H9 (cell line): ENCODE results near the gene C20orf204. TPM values are rescaled to one million over a fixed set of nuclear protein-coding genes. Genes with fewer than 3 reads are reported as not detected.

Experiments
- DNase-seq: peaks from one replicate; pipeline ENCODE4 v3.0.0-alpha.2; 2017
- H2AFZ ChIP-seq: one replicate; pipeline ENCODE4 v1.6.1; 2013; ENCODE audit warnings: mild to moderate bottlenecking, low read length, control low read depth, moderate library complexity
- H2AK5ac ChIP-seq: 2 replicates; pipeline ENCODE4 v1.6.1; 2013; ENCODE audit warnings: low read length, control low read depth, mixed read lengths; ENCODE audit not compliant: insufficient read length
- H2BK120ac ChIP-seq: one replicate; pipeline ENCODE4 v1.6.1; 2013; ENCODE audit warnings: low read depth, mild to moderate bottlenecking, low read length, control low read depth, inconsistent platforms; ENCODE audit not compliant: poor library complexity, severe bottlenecking
- H2BK12ac ChIP-seq: 2 replicates; pipeline ENCODE4 v1.6.1; 2013; ENCODE audit warnings: low read length, control low read depth, mixed read lengths, low read depth; ENCODE audit not compliant: insufficient read length
- H2BK15ac ChIP-seq: 2 replicates; pipeline ENCODE4 v1.6.1; 2013; ENCODE audit warnings: low read depth, low read length, control low read depth
- H2BK20ac ChIP-seq: one replicate; pipeline ENCODE4 v1.6.1; 2013; ENCODE audit warnings: low read depth, mild to moderate bottlenecking, low read length, control low read depth, inconsistent platforms; ENCODE audit not compliant: poor library complexity, severe bottlenecking
- H2BK5ac ChIP-seq: 2 replicates; pipeline ENCODE4 v1.6.1; 2013; ENCODE audit warnings: low read length, control low read depth, mixed read lengths; ENCODE audit not compliant: insufficient read length
- H3K14ac ChIP-seq: 2 replicates; pipeline ENCODE4 v1.6.1; 2013; ENCODE audit warnings: low read length, control low read depth; ENCODE audit not compliant: insufficient read depth
- H3K18ac ChIP-seq: 2 replicates; pipeline ENCODE4 v1.6.1; 2013; ENCODE audit warnings: low read depth, mild to moderate bottlenecking, mixed read lengths, low read length, control low read depth; ENCODE audit not compliant: insufficient read length
- H3K23ac ChIP-seq: 2 replicates; pipeline ENCODE4 v1.6.1; 2013; ENCODE audit warnings: low read length, control low read depth, mixed read lengths, low read depth; ENCODE audit not compliant: insufficient read length
- H3K23me2 ChIP-seq: 2 replicates; pipeline ENCODE4 v1.6.1; 2013; ENCODE audit warnings: low read depth, mild to moderate bottlenecking, mixed read lengths, low read length, control low read depth; ENCODE audit not compliant: insufficient read length, poor library complexity, severe bottlenecking
- H3K27ac ChIP-seq: 2 replicates; pipeline ENCODE4 v1.5.1; 2013; ENCODE audit warnings: low read length, control low read depth, mixed read lengths, low read depth; ENCODE audit not compliant: insufficient read length
- H3K27me3 ChIP-seq: 2 replicates; pipeline ENCODE4 v1.6.1; 2013; ENCODE audit warnings: low read length, control low read depth, inconsistent platforms; ENCODE audit not compliant: insufficient read depth
- H3K4ac ChIP-seq: 2 replicates; pipeline ENCODE4 v1.6.1; 2013; ENCODE audit warnings: low read depth, mild to moderate bottlenecking, control low read depth, inconsistent platforms, low read length, moderate library complexity
- H3K4me1 ChIP-seq: 2 replicates; pipeline ENCODE4 v1.6.1; 2013; ENCODE audit warnings: low read length, control low read depth, inconsistent platforms; ENCODE audit not compliant: insufficient read depth
- H3K4me2 ChIP-seq: 2 replicates; pipeline ENCODE4 v1.6.1; 2013; ENCODE audit warnings: low read length, control low read depth, mixed read lengths; ENCODE audit not compliant: insufficient read length, insufficient read depth
- H3K56ac ChIP-seq: 2 replicates; pipeline ENCODE4 v1.6.1; 2013; ENCODE audit warnings: low read depth, mild to moderate bottlenecking, mixed read lengths, low read length, control low read depth; ENCODE audit not compliant: insufficient read length
- H3K79me1 ChIP-seq: 2 replicates; pipeline ENCODE4 v1.6.1; 2013; ENCODE audit warnings: low read depth, mild to moderate bottlenecking, moderate library complexity, low read length, control low read depth, inconsistent platforms; ENCODE audit not compliant: insufficient read depth, poor library complexity, severe bottlenecking
- H3K79me2 ChIP-seq: 2 replicates; pipeline ENCODE4 v1.6.1; 2013; ENCODE audit warnings: low read length, control low read depth, inconsistent platforms; ENCODE audit not compliant: insufficient read depth
- H3K9ac ChIP-seq: 2 replicates; pipeline ENCODE4 v1.6.1; 2013; ENCODE audit warnings: low read length, control low read depth, mixed read lengths; ENCODE audit not compliant: insufficient read length; ENCODE audit errors: extremely low read depth
- H3K9me3 ChIP-seq: one replicate; pipeline ENCODE4 v1.6.1; 2013; ENCODE audit warnings: low read depth, low read length, inconsistent platforms; ENCODE audit not compliant: control insufficient read depth
- H3T11ph ChIP-seq: one replicate; pipeline ENCODE4 v1.6.1; 2013; ENCODE audit warnings: mild to moderate bottlenecking, low read length, control low read depth, inconsistent platforms
- H4K20me1 ChIP-seq: one replicate; pipeline ENCODE4 v1.6.1; 2013; ENCODE audit not compliant: control insufficient read depth, insufficient read length, insufficient read depth
- H4K5ac ChIP-seq: 2 replicates; pipeline ENCODE4 v1.6.1; 2013; ENCODE audit warnings: low read depth, mild to moderate bottlenecking, mixed read lengths, low read length, control low read depth; ENCODE audit not compliant: insufficient read length
- H4K8ac ChIP-seq: replicated peaks from 2 replicates; pipeline ENCODE4 v1.6.1; 2013; ENCODE audit warnings: low read length, control low read depth, mixed read lengths, low read depth; ENCODE audit not compliant: insufficient read length
- H4K91ac ChIP-seq: 2 replicates; pipeline ENCODE4 v1.6.1; 2013; ENCODE audit warnings: low read depth, mild to moderate bottlenecking, moderate library complexity, mixed read lengths, low read length, control low read depth; ENCODE audit not compliant: insufficient read length
- H3K27ac Mint-ChIP-seq, 3 experiments: 2 replicates in 2 of 3; 3 replicates in 1 of 3; pipeline ENCODE4 v1.8.0; 2020 to 2021; ENCODE audit warnings: mixed read lengths in 3 of 3, mild to moderate bottlenecking in 1 of 3, moderate library complexity in 1 of 3
- H3K27me3 Mint-ChIP-seq: 2 replicates; pipeline ENCODE4 v1.8.0; 2021; ENCODE audit warnings: low read depth, mild to moderate bottlenecking, moderate library complexity, mixed read lengths
- H3K36me3 Mint-ChIP-seq, 3 experiments: 2 replicates in 2 of 3; 3 replicates in 1 of 3; pipeline ENCODE4 v1.8.0; 2020 to 2021; ENCODE audit warnings: low read depth in 3 of 3, mixed read lengths in 3 of 3; ENCODE audit not compliant: insufficient read depth in 1 of 3
- H3K4me1 Mint-ChIP-seq, 2 experiments: 2 replicates each; pipeline ENCODE4 v1.8.0; 2020; ENCODE audit warnings: mixed read lengths in 2 of 2
- H3K4me3 Mint-ChIP-seq, 2 experiments: 2 replicates in 1 of 2; 3 replicates in 1 of 2; pipeline ENCODE4 v1.8.0; 2020 to 2021; ENCODE audit warnings: mild to moderate bottlenecking in 2 of 2, mixed read lengths in 2 of 2, moderate library complexity in 1 of 2
- H3K9me3 Mint-ChIP-seq, 2 experiments: 2 replicates in 1 of 2; 3 replicates in 1 of 2; pipeline ENCODE4 v1.8.0; 2020; ENCODE audit warnings: mild to moderate bottlenecking in 2 of 2, mixed read lengths in 2 of 2, moderate library complexity in 1 of 2
- CTCF ChIP-seq: fragments of 200-600 bp; sonication (generic); conservative IDR thresholded peaks from 3 replicates; pipeline ENCODE4 v1.8.0; 2021; ENCODE audit warnings: antibody characterized with exemption, mild to moderate bottlenecking
- WGBS: extraction: QIAGEN DNeasy Blood & Tissue Kit; methylation state at CpG from one replicate; pipeline ENCODE4 v1.1.7; 2013; ENCODE audit warnings: missing lambda C conversion rate, low lambda C conversion rate, mixed read lengths; ENCODE audit not compliant: insufficient read length; ENCODE audit errors: extremely low coverage; 5-methylcytosine and 5-hydroxymethylcytosine counted together
- total RNA-seq: library from RNA; stranded (reverse); gene quantifications from 2 replicates; pipeline ENCODE4 v1.2.1, GENCODE V29; 2021

Gene C20orf204
- total RNA-seq, 1 experiment from 2014 or later: 2.2 TPM

- Histone ChIP-seq H3K4ac (no peak overlapping the region), H3K4me2 (no peak overlapping the region), H4K20me1 (no peaks in the 10 kb centered on the region), H2AFZ (no peak overlapping the region), H3K27me3 (no peaks in the 10 kb centered on the region), H2BK12ac (no peak overlapping the region), H3K9ac (no peak overlapping the region), H2BK20ac (no peak overlapping the region), H4K8ac (no peak overlapping the region), H3T11ph (no peak overlapping the region), H3K79me2 (no peaks in the 10 kb centered on the region), H2BK5ac (no peak overlapping the region), H2BK120ac (no peak overlapping the region), H3K56ac (no peak overlapping the region), H3K4me1 (no peaks in the 10 kb centered on the region), H3K27ac (no peak overlapping the region), H3K79me1 (no peaks in the 10 kb centered on the region), H4K5ac (no peak overlapping the region), H2AK5ac (no peak overlapping the region), H3K9me3 (no peaks in the 10 kb centered on the region), H2BK15ac (no peak overlapping the region), H4K91ac (no peak overlapping the region), H3K23ac (no peak overlapping the region), H3K14ac (no peak overlapping the region), H3K18ac (no peak overlapping the region), H3K23me2 (no peaks in the 10 kb centered on the region)
- Mint-ChIP-seq H3K4me1 (no peaks in the 10 kb centered on the region), H3K27ac (peak overlapping the region in 2 of 3 experiments; percentile 75 to 76; a peak in 2 of 7 replicates), H3K9me3 (no peaks in the 10 kb centered on the region; a peak in 1 of 5 replicates), H3K36me3 (peaks cover 43 to 84% (median 80%) of the 10 kb centered on the region in 3 experiments), H3K4me3 (no peak overlapping the region; a peak in 1 of 5 replicates), H3K27me3 (no peaks in the 10 kb centered on the region)
- DNase-seq: no peak
- TF ChIP-seq CTCF: no peak
- WGBS: no CpG with 5 or more reads among the region's 15 CpGs
These were observed 12.4 kb upstream of the C20orf204 start for GRCh38 chr20:64023361-64024140.
